Astrocyte of the cerebellum (primary cell): ENCODE measurements around the gene SYTL4.
"Not testable (repeated sequence)": the region's sequence is repeated elsewhere in the genome, so short reads cannot be mapped to it uniquely, and the experiment has no call there.

Experiments
- DNase-seq: peaks from one replicate; pipeline ENCODE4 v3.0.0-alpha.2; 2011; ENCODE audit warnings: low read depth
- H3K4me3 ChIP-seq: 2 replicates; pipeline ENCODE4 v1.5.1; 2011; ENCODE audit warnings: mild to moderate bottlenecking, low read depth, low read length, moderate library complexity
- CTCF ChIP-seq: IDR thresholded peaks from 2 replicates; pipeline ENCODE4 v1.5.1; 2012; ENCODE audit warnings: low read length, low read depth, moderate library complexity, mild to moderate bottlenecking; ENCODE audit errors: missing control alignments
- in situ Hi-C: cut with HindIII; loops from 2 replicates; pipeline ENCODE4 v1.10.0; 2017; ENCODE audit warnings: low sequenced_read_pairs

The SYTL4 gene

GRCh38 chrX:100745806-100746537 lies 14.1 kb upstream of the SYTL4 start:
- DNase-seq, result no peak
- no peak for TF ChIP-seq CTCF
- no peak overlapping the region for H3K4me3 ChIP-seq
- in situ Hi-C loops, result no loop called here

- no peak for DNase-seq
- TF ChIP-seq CTCF, result no peak
- in situ Hi-C loops, result no loop called here
- no peak overlapping the region for H3K4me3 ChIP-seq
Measured at GRCh38 chrX:100745205-100745604, 13.3 kb upstream of the SYTL4 start.

- in situ Hi-C loops, result no loop called here
- TF ChIP-seq CTCF, result no peak
- H3K4me3 ChIP-seq, result no peak overlapping the region
- no peak for DNase-seq
Measured at GRCh38 chrX:100743009-100743607, 11.2 kb upstream of the SYTL4 start.

- DNase-seq, in situ Hi-C loops, H3K4me3 ChIP-seq: not testable (repeated sequence)
Measured at GRCh38 chrX:100724006-100724405, 7.9 kb downstream of the SYTL4 start.

- TF ChIP-seq CTCF, result no peak
- in situ Hi-C loops, result no loop called here
- no peak for DNase-seq
- H3K4me3 ChIP-seq, result no peak overlapping the region
Measured at GRCh38 chrX:100721328-100721727, 10.6 kb downstream of the SYTL4 start.

GRCh38 chrX:100720301-100720700 lies 11.6 kb downstream of the SYTL4 start:
- H3K4me3 ChIP-seq, result no peak overlapping the region
- in situ Hi-C loops, result no loop called here
- no peak for DNase-seq
- no peak for TF ChIP-seq CTCF

- no peak for TF ChIP-seq CTCF
- no peak for DNase-seq
- in situ Hi-C loops, result no loop called here
- H3K4me3 ChIP-seq, result no peak overlapping the region
Measured at GRCh38 chrX:100719139-100719538, 12.8 kb downstream of the SYTL4 start.
